PC-9 (cell line): ENCODE results near the gene VAT1L. TPM values are rescaled to one million over a fixed set of nuclear protein-coding genes. Genes with fewer than 3 reads are reported as not detected.

ENCODE experiments used
- BruUV-seq: library from RNA; stranded (reverse); fragments of 400-500 nt; replicated peaks from 2 replicates; lab custom pipeline; 2021; lab: Mats Ljungman, UMichigan
- CTCF ChIA-PET: fragments of 300-600 bp; sonication (Branson Sonifier 250); formaldehyde crosslinking; loops from one replicate; lab custom pipeline; 2022; ENCODE audit warnings: antibody characterized with exemption; lab: Charles Lee
- POLR2A ChIA-PET: fragments of 300-600 bp; sonication (Branson Sonifier 250); formaldehyde crosslinking; loops from one replicate; lab custom pipeline; 2022; ENCODE audit warnings: antibody characterized with exemption; ENCODE audit not compliant: unreplicated experiment; lab: Charles Lee
- DNase-seq, 2 experiments: peaks; one replicate each; pipeline versions ENCODE4 v3.0.0 to v3.0.0-alpha.2; 2015 to 2022; ENCODE audit warnings: mixed read lengths in 1 of 2
- H2AFZ ChIP-seq: fragments of 200-600 bp; sonication (generic); 2 replicates; pipeline ENCODE4 v1.8.1; 2017; ENCODE audit warnings: antibody characterized with exemption
- H3F3A ChIP-seq: fragments of 200-600 bp; sonication (generic); 2 replicates; pipeline ENCODE4 v1.8.1; 2017; ENCODE audit warnings: antibody characterized with exemption, mild to moderate bottlenecking, low read depth; ENCODE audit not compliant: insufficient read depth
- H3K27ac ChIP-seq: fragments of 200-600 bp; sonication (generic); 2 replicates; pipeline ENCODE4 v1.6.1; 2016; ENCODE audit warnings: mixed run types
- H3K27me3 ChIP-seq: fragments of 200-600 bp; sonication (generic); 2 replicates; pipeline ENCODE4 v1.6.1; 2016; ENCODE audit warnings: low read depth, mixed run types; ENCODE audit not compliant: insufficient read depth
- H3K36me3 ChIP-seq: fragments of 200-600 bp; sonication (generic); 2 replicates; pipeline ENCODE4 v1.6.1; 2016; ENCODE audit warnings: low read depth, mixed run types
- H3K4me1 ChIP-seq: fragments of 200-600 bp; sonication (generic); replicated peaks from 2 replicates; pipeline ENCODE4 v1.6.1; 2016; ENCODE audit warnings: mixed run types; ENCODE audit not compliant: insufficient read depth
- H3K4me2 ChIP-seq: fragments of 200-600 bp; sonication (generic); 2 replicates; pipeline ENCODE4 v1.6.1; 2017; ENCODE audit warnings: mixed run types
- H3K4me3 ChIP-seq: fragments of 200-600 bp; sonication (generic); 2 replicates; pipeline ENCODE4 v1.6.1; 2016; ENCODE audit warnings: mixed run types
- H3K79me2 ChIP-seq: fragments of 200-600 bp; sonication (generic); 2 replicates; pipeline ENCODE4 v1.6.1; 2017; ENCODE audit warnings: low read depth, mixed run types
- H3K9me2 ChIP-seq: fragments of 200-600 bp; sonication (generic); 2 replicates; pipeline ENCODE4 v1.8.1; 2017; ENCODE audit warnings: mild to moderate bottlenecking; ENCODE audit not compliant: insufficient read depth
- H3K9me3 ChIP-seq: fragments of 200-600 bp; sonication (generic); 2 replicates; pipeline ENCODE4 v1.8.1; 2016; ENCODE audit warnings: low read depth; ENCODE audit not compliant: insufficient read depth
- H4K20me1 ChIP-seq: fragments of 200-600 bp; sonication (generic); 2 replicates; pipeline ENCODE4 v1.8.1; 2017; ENCODE audit not compliant: insufficient read depth
- EZH2 ChIP-seq: fragments of 200-600 bp; sonication (generic); IDR thresholded peaks from 2 replicates; pipeline ENCODE4 v1.8.0; 2017; ENCODE audit warnings: antibody characterized with exemption, low read depth
- intact Hi-C: fragments of 100-400 bp; cut with micrococcal nuclease; formaldehyde crosslinking; loops from one replicate; pipeline ENCODE4 v1.10.0; 2022; ENCODE audit not compliant: unreplicated experiment
- total RNA-seq: library from RNA; stranded (reverse); gene quantifications from 2 replicates; pipeline ENCODE4 v1.2.3, GENCODE V29; 2021
- TF ChIP-seq, protein P1 (sequence below): fragments of 200-600 bp; sonication (generic); conservative IDR thresholded peaks from 2 replicates; pipeline ENCODE4 v1.6.1; 2017; ENCODE audit warnings: mixed run types, antibody characterized with exemption, mild to moderate bottlenecking, moderate library complexity

Gene VAT1L
- total RNA-seq, 1 experiment from 2014 or later: not detected

DNA sequence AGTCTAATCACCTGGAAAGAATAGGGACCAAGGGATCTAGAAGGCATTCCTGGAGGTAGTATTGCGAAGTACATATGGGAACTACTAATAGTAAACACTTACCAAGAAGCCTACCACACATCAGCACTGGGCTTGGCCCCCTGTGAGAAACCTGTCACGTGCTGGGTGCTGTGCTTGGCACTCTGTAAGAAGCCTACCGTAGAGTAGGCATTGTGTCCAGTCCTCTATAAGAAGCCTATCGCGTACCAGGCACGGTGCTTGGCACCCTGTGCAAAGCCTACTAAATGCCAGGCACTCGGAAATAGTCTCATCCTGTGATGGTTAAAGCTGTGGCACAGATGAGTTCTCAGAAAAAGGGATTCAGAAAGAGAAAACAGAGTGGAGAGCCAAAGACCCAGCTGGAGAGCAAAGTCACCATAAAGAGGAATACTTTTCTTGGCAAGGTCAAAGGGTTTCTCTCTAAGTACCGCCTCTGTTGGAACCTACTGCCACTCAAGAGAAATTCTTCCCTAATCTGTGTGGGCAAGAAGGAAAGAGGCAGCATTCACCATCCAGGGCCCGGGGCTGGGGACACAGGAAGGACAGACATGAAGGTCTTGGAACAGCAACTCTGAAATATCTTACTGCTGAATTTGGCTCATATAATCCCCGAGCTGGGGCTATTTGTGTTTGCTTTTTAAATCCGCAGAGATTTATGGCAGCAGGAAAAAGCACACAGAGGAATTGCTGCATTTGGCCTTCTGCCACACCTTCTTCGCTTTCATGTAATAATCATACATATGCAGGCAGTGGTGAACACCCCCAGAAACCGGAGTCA lies 81.8 kb downstream of the VAT1L start:
- no peak for DNase-seq
- no peak for TF ChIP-seq EZH2
- TF ChIP-seq, protein P1, sequence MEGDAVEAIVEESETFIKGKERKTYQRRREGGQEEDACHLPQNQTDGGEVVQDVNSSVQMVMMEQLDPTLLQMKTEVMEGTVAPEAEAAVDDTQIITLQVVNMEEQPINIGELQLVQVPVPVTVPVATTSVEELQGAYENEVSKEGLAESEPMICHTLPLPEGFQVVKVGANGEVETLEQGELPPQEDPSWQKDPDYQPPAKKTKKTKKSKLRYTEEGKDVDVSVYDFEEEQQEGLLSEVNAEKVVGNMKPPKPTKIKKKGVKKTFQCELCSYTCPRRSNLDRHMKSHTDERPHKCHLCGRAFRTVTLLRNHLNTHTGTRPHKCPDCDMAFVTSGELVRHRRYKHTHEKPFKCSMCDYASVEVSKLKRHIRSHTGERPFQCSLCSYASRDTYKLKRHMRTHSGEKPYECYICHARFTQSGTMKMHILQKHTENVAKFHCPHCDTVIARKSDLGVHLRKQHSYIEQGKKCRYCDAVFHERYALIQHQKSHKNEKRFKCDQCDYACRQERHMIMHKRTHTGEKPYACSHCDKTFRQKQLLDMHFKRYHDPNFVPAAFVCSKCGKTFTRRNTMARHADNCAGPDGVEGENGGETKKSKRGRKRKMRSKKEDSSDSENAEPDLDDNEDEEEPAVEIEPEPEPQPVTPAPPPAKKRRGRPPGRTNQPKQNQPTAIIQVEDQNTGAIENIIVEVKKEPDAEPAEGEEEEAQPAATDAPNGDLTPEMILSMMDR: no peak
- Histone ChIP-seq H4K20me1 (no peaks in the 10 kb centered on the region), H3K27me3 (peaks cover 10% of the 10 kb centered on the region; the same call in 1 of the 2 replicates), H3K27ac (no peak overlapping the region), H3K79me2 (no peaks in the 10 kb centered on the region), H3K4me3 (no peak overlapping the region), H3F3A (no peaks in the 10 kb centered on the region), H3K4me1 (no peaks in the 10 kb centered on the region), H2AFZ (no peak overlapping the region), H3K9me2 (no peaks in the 10 kb centered on the region), H3K4me2 (no peak overlapping the region), H3K9me3 (no peaks in the 10 kb centered on the region), H3K36me3 (no peaks in the 10 kb centered on the region)
- POLR2A ChIA-PET: no interaction called here
- intact Hi-C loops: no loop called here
- CTCF ChIA-PET: no interaction called here
- BruUV-seq: no TSS peak

DNA sequence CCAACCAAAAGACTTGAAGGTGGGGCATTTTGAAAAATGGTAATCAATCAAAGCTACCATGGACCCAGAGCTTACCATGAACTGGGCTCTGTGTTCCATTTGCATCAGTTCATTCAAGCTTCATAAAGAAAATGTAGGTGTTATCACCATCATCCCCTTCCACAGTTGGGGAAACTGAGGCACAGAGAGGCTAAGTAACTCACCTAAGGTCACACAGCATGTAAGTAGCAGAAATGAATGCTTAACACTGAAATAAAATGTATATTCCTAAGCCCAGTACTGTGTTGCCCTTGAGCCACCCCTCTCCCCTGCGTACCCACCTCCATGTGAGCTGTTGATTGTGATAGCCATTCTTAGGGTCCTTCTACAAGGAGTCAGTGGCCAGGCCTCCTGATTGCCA lies 83.6 kb downstream of the VAT1L start:
- H4K20me1 ChIP-seq: no peaks in the 10 kb centered on the region
- H3K4me3 ChIP-seq: no peak overlapping the region
- H3K9me2 ChIP-seq: no peaks in the 10 kb centered on the region
- no peaks in the 10 kb centered on the region for H3K9me3 ChIP-seq
- no peaks in the 10 kb centered on the region for H3F3A ChIP-seq
- no peaks in the 10 kb centered on the region for H3K79me2 ChIP-seq
- no peaks in the 10 kb centered on the region for H3K36me3 ChIP-seq
- BruUV-seq: no TSS peak
- H3K4me2 ChIP-seq: no peak overlapping the region
- no peak for DNase-seq
- no peak overlapping the region for H3K27ac ChIP-seq
- H3K4me1 ChIP-seq: no peaks in the 10 kb centered on the region
- TF ChIP-seq, protein P1: no peak
- no peak for TF ChIP-seq EZH2
- intact Hi-C loops: no loop called here
- CTCF ChIA-PET: no interaction called here
- no peak overlapping the region for H2AFZ ChIP-seq
- H3K27me3 ChIP-seq: no peaks in the 10 kb centered on the region
- POLR2A ChIA-PET: no interaction called here

DNA sequence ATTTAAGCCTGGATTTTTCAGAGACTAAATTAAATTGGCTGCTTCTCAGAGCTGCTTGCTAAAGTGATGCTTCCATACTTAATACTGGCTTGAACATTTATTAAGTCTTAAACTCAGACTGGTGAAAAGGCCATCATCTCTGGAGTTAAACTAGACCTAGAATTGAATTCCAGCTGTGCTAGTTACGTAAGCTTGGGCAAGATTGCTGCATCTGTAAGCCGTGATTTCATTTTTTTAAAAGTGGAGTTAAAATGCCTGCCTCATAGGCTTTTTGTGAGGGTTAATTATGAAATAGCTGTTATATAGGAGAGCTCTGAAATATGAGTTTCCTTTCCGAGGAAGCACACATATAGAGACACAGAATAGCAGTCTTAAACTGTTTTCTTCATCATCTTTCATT lies 84.7 kb downstream of the VAT1L start:
- no peaks in the 10 kb centered on the region for H3K79me2 ChIP-seq
- H3K4me2 ChIP-seq: no peak overlapping the region
- H3F3A ChIP-seq: no peaks in the 10 kb centered on the region
- TF ChIP-seq EZH2: no peak
- TF ChIP-seq, protein P1: no peak
- H3K9me3 ChIP-seq: no peaks in the 10 kb centered on the region
- no peak overlapping the region for H3K27ac ChIP-seq
- peaks cover 6% of the 10 kb centered on the region; the same call in 1 of the 2 replicates for H3K27me3 ChIP-seq
- DNase-seq: no peak
- no peak overlapping the region for H3K4me3 ChIP-seq
- no peaks in the 10 kb centered on the region for H3K9me2 ChIP-seq
- ChIA-PET CTCF (no interaction called here), POLR2A (no interaction called here)
- no TSS peak for BruUV-seq
- no peaks in the 10 kb centered on the region for H3K4me1 ChIP-seq
- H2AFZ ChIP-seq: no peak overlapping the region
- no peaks in the 10 kb centered on the region for H3K36me3 ChIP-seq
- H4K20me1 ChIP-seq: no peaks in the 10 kb centered on the region
- intact Hi-C loops: no loop called here
